Measurements from ENCODE around the gene TENT5C. TPM values are rescaled to one million over a fixed set of nuclear protein-coding genes. Genes with fewer than 3 reads are reported as not detected.

Gene TENT5C
- total and polyA plus RNA-seq, 10 of the 15 experiments (the other 5 are each of a cell fraction or from before 2014, with no cell fraction given): 0.19 to 2.4 (median 0.78) TPM

DNA sequence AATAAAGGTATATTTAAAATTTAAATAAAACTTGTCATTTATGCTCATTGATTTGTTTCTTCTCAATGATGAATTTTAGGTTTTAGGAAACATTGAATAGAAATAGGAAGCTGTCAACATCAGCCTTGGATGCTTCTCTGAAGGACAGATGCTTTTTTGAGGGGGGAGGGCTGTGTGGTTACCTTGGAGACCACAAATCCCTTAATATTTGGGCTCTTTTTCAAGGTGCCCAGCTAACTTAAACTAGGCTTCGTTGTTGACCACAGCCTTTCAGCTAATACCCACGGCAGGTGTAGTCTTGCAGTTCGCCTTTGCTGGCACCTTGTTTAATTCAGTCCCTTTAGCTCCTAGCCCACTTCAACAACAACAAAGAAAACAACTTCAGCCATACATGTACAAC is 22.5 kb downstream of the TENT5C start (continued):
- TF ChIP-seq SUPT20H (IDR thresholded peaks at IDR 0.05; ENCODE audit: borderline replicate concordance, control insufficient read depth, low read depth, low read length) (no peak), CREB1 (IDR thresholded peaks at IDR 0.05; ENCODE audit: low read depth) (no peak)

DNA sequence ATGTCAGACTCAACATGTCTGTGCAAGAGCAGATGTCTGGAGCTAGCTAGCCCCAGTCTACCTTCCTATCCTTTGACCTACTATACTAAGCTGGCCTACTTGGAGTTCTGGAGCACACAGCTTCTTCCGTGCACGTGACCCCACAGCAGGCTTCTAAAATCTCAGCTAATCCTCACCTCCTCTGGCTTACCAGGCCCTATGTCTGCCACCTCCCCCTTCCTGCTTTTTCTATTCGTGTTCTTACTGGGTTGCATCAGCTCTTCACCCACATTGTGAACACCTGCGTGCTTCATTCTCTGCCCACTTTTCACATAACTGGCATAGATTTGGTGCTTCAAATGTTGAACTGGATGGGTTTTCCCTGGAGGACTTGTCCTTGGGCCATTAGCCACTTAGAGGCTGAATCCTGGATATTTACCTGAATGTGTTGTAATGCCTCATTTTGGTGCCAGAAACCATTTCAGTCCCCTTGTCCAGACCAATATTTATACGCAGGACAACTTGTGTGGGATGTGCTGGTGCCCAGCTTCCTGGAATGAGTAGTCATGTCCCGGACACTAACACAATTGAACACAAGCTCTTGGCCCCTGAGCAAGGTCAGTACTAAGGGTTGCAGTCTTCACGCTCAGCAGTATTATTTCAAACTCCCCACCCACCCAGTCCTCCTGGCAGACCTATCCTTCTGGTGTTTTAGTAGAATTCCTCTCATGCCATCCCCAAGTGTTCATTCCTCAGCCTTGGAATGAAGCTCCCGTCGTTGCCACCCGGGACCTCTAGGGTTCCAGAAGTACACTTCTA is 24.0 kb downstream of the TENT5C start:
- SMC1A ChIA-PET (ENCODE audit: uncharacterized antibody, unreplicated experiment): interaction anchor here (0.9 kb wide), 1 partner anchor 45 kb away, joined by 3 read pairs; no protein-coding TSS in a partner anchor
- Histone ChIP-seq H3K4me1 (ENCODE audit: control insufficient read depth, insufficient read depth, low read length) (peaks cover 15% of the 10 kb centered on the region), H3K79me2 (ENCODE audit: control insufficient read depth, insufficient read depth, low read length) (no peaks in the 10 kb centered on the region), H3K4me2 (ENCODE audit: control insufficient read depth, insufficient read depth) (no peak overlapping the region), H3K27me3 (replicated peaks in 1 of 2; ENCODE audit: control insufficient read depth in 2 of 2, insufficient read depth in 2 of 2, low read length in 1 of 2) (0 out of 4 replicates have a peak, but pooled peaks cover 0 to 1% of the 10 kb centered on the region in 2 experiments), H3K9ac (ENCODE audit: control insufficient read depth, insufficient read depth, low read length) (no peak overlapping the region), H3K36me3 (ENCODE audit: control insufficient read depth in 2 of 2, insufficient read depth in 2 of 2, low read length in 1 of 2) (no peaks in the 10 kb centered on the region), H4K20me1 (ENCODE audit: control insufficient read depth, insufficient read depth) (no peaks in the 10 kb centered on the region; the same call in 1 of the 2 replicates), H3K4me3 (no peak overlapping the region), H3K9me3 (replicated peaks; ENCODE audit: control insufficient read depth, insufficient read depth, low read length) (no peaks in the 10 kb centered on the region), H2AFZ (ENCODE audit: control insufficient read depth, low read depth, low read length) (no peak overlapping the region), H3K27ac (ENCODE audit: control insufficient read depth, insufficient read depth) (no peak overlapping the region)
- TF ChIP-seq KLF5 (IDR thresholded peaks at IDR 0.05; ENCODE audit: partially characterized antibody): no peak
- TF ChIP-seq BCL3 (IDR thresholded peaks at IDR 0.05; ENCODE audit: borderline replicate concordance, insufficient read depth, low read depth, low read length, poor library complexity, severe bottlenecking): no peak
- TF ChIP-seq ZNF622 (IDR thresholded peaks at IDR 0.05): no peak
- no peak for TF ChIP-seq GABPA (IDR thresholded peaks at IDR 0.05; ENCODE audit: low read depth)
- TF ChIP-seq SMARCA5 (IDR thresholded peaks at IDR 0.05): no peak
- TF ChIP-seq, protein P1, sequence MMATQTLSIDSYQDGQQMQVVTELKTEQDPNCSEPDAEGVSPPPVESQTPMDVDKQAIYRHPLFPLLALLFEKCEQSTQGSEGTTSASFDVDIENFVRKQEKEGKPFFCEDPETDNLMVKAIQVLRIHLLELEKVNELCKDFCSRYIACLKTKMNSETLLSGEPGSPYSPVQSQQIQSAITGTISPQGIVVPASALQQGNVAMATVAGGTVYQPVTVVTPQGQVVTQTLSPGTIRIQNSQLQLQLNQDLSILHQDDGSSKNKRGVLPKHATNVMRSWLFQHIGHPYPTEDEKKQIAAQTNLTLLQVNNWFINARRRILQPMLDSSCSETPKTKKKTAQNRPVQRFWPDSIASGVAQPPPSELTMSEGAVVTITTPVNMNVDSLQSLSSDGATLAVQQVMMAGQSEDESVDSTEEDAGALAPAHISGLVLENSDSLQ (IDR thresholded peaks at IDR 0.05): no peak
- TF ChIP-seq EGR1 (IDR thresholded peaks at IDR 0.05; ENCODE audit: borderline replicate concordance in 1 of 2, low read depth in 2 of 2, low read length in 2 of 2): no peak
- TF ChIP-seq, protein P2, sequence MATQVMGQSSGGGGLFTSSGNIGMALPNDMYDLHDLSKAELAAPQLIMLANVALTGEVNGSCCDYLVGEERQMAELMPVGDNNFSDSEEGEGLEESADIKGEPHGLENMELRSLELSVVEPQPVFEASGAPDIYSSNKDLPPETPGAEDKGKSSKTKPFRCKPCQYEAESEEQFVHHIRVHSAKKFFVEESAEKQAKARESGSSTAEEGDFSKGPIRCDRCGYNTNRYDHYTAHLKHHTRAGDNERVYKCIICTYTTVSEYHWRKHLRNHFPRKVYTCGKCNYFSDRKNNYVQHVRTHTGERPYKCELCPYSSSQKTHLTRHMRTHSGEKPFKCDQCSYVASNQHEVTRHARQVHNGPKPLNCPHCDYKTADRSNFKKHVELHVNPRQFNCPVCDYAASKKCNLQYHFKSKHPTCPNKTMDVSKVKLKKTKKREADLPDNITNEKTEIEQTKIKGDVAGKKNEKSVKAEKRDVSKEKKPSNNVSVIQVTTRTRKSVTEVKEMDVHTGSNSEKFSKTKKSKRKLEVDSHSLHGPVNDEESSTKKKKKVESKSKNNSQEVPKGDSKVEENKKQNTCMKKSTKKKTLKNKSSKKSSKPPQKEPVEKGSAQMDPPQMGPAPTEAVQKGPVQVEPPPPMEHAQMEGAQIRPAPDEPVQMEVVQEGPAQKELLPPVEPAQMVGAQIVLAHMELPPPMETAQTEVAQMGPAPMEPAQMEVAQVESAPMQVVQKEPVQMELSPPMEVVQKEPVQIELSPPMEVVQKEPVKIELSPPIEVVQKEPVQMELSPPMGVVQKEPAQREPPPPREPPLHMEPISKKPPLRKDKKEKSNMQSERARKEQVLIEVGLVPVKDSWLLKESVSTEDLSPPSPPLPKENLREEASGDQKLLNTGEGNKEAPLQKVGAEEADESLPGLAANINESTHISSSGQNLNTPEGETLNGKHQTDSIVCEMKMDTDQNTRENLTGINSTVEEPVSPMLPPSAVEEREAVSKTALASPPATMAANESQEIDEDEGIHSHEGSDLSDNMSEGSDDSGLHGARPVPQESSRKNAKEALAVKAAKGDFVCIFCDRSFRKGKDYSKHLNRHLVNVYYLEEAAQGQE (IDR thresholded peaks at IDR 0.05; ENCODE audit: low read depth, low read length): no peak
- TF ChIP-seq IRF4 (IDR thresholded peaks at IDR 0.05; ENCODE audit: low read depth, low read length): no peak
- no peak for TF ChIP-seq POLR2A (IDR thresholded peaks at IDR 0.05; ENCODE audit: low read depth, low read length)
- TF ChIP-seq SPI1 (IDR thresholded peaks at IDR 0.05; ENCODE audit: borderline replicate concordance, insufficient read depth, low read depth, low read length): no peak
- no peak for TF ChIP-seq BRCA1 (IDR thresholded peaks at IDR 0.05; ENCODE audit: low read depth, low read length)
- no peak for TF ChIP-seq POLR2AphosphoS2 (IDR thresholded peaks at IDR 0.05; ENCODE audit: low read depth, low read length)
- no peak for TF ChIP-seq CHD4 (IDR thresholded peaks at IDR 0.05)
- WGBS (ENCODE audit: insufficient coverage, insufficient replicate concordance, low lambda C conversion rate, missing lambda C conversion rate): 68% methylated on average over 10 of the region's 10 CpGs
- POLR2A ChIA-PET: no interaction called here
- intact Hi-C loops (cut with micrococcal nuclease; ENCODE audit: unreplicated experiment) (no loop called here), in situ Hi-C loops (cut with MboI) (no loop called here)
- CTCF ChIA-PET: interaction anchor here (1.6 kb wide), 1 partner anchor 12 kb away, joined by 4 read pairs; no protein-coding TSS in a partner anchor
- FAIRE-seq: no peak
- no TSS peak for BruUV-seq (replicated peaks)
- no peak for ATAC-seq
- RAD21 ChIA-PET (ENCODE audit: unreplicated experiment): no interaction called here
- DNase-seq (ENCODE audit: low read depth, low spot score): no peak

All from GM12878 (cell line).